Measurements from ENCODE around the gene RABL6.

RABL6 gene

GRCh38 chr9:136829412-136829811 is 21.7 kb downstream of the RABL6 start:
- H3K36me3 ChIP-seq (ENCODE audit: control insufficient read depth in 2 of 2, insufficient read depth in 1 of 2, low read length in 2 of 2), result peaks cover 0 to 86% of the 10 kb centered on the region in 2 experiments; a peak in 1 of 3 replicates

DNA sequence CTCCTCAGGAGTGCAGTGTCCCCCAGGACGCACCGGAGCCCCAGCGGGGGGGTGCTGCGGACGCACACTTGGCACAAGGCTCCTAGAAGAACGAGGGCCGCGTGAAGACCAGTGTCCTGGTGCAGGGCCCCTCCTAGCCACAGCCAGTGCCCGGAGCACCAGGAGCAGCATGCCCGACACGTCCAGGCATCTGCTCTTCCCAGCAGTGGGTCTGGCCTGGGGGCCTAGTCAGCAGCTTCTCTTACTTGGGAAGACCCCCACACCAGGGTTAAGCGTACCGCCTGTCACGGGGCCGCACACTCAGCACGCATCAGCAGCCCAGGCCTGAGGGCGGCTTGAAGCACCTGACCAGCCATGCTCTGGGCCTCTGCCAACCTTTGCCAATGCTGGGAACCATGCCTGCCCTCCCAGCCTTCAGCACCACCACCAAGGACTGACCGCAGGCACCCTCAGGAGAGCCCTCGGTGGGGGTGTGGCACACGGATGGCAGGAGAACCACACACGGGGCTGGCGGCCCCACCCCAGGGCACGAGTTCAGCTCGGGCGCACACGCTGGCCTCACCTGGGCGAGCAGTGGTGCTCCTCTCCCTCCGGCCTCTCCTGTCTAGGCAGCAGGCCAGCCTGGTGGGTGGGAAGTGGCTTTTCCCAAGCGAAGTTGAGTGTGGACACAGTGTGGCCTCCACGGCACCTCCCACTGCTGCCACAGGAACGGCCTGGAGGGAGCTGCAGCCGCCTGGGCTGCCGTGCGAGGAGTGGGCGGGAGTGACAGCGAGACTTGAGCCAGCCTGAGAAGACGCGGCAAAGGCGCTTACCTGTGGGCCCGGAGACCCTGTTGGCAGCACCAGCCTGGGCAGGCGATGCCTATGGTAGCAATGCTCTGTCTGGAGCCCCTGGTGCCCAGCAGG is 22.5 kb downstream of the RABL6 start:
- no peak overlapping the region for H3K27ac ChIP-seq (ENCODE audit: extremely low read depth, low read depth, low read length)
- ChIA-PET POLR2A (interaction anchor here (0.6 to 1.4 kb wide), 2 partner anchors 14 to 48 kb away, joined by 3 to 5 read pairs; no protein-coding TSS in a partner anchor), CTCF (interaction anchor here (1.6 kb wide), 1 partner anchor 10 kb away, joined by 3 read pairs; no protein-coding TSS in a partner anchor)
- H3K36me3 ChIP-seq (ENCODE audit: control insufficient read depth in 2 of 2, insufficient read depth in 1 of 2, low read length in 2 of 2), result peaks cover 0 to 79% of the 10 kb centered on the region in 2 experiments; a peak in 1 of 3 replicates
- H3K9me3 ChIP-seq (ENCODE audit: control insufficient read depth, insufficient read depth, low read depth, low read length), result no peaks in the 10 kb centered on the region
- TF ChIP-seq ZNF596 (tag by site-specific recombination; IDR thresholded peaks at IDR 0.05) (no peak), ZNF354C (tag by site-specific recombination; IDR thresholded peaks at IDR 0.05; ENCODE audit: borderline replicate concordance, low read depth) (no peak), ZFP69B (tag by site-specific recombination; IDR thresholded peaks at IDR 0.05) (no peak), ZNF837 (tag by site-specific recombination; IDR thresholded peaks at IDR 0.05) (no peak), ZNF560 (tag by site-specific recombination; IDR thresholded peaks at IDR 0.05; ENCODE audit: borderline replicate concordance) (no peak), ZNF629 (tag by site-specific recombination; IDR thresholded peaks at IDR 0.05) (no peak), ZBTB11 (tag by site-specific recombination; conservative IDR thresholded peaks at IDR 0.05; ENCODE audit: low read depth) (no peak), ZNF645 (tag by site-specific recombination; IDR thresholded peaks at IDR 0.05) (no peak), GLI2 (tag by site-specific recombination; IDR thresholded peaks at IDR 0.05; ENCODE audit: borderline replicate concordance, low read depth) (no peak), ZNF157 (tag by site-specific recombination; IDR thresholded peaks at IDR 0.05) (no peak), YY2 (tag by site-specific recombination; IDR thresholded peaks at IDR 0.05) (no peak), ZEB2 (tag by site-specific recombination; IDR thresholded peaks at IDR 0.05) (no peak), ZNF580 (tag by site-specific recombination; IDR thresholded peaks at IDR 0.05) (no peak), ZNF416 (tag by site-specific recombination; IDR thresholded peaks at IDR 0.05) (no peak), HOXA7 (CRISPR knock-in tag; IDR thresholded peaks at IDR 0.05; ENCODE audit: borderline replicate concordance) (no peak), ZNF677 (tag by site-specific recombination; IDR thresholded peaks at IDR 0.05) (no peak)
- TF ChIP-seq, protein P1, sequence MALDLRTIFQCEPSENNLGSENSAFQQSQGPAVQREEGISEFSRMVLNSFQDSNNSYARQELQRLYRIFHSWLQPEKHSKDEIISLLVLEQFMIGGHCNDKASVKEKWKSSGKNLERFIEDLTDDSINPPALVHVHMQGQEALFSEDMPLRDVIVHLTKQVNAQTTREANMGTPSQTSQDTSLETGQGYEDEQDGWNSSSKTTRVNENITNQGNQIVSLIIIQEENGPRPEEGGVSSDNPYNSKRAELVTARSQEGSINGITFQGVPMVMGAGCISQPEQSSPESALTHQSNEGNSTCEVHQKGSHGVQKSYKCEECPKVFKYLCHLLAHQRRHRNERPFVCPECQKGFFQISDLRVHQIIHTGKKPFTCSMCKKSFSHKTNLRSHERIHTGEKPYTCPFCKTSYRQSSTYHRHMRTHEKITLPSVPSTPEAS (tag by site-specific recombination; IDR thresholded peaks at IDR 0.05), result no peak
- H3K4me1 ChIP-seq (ENCODE audit: control insufficient read depth, insufficient read depth, low read length), result no peaks in the 10 kb centered on the region
- H3K4me3 ChIP-seq (ENCODE audit: low read depth, low read length), result no peak overlapping the region

More at GRCh38 chr9:136829412-136829811, 21.7 kb downstream of the RABL6 start:
- H3K4me3 ChIP-seq (ENCODE audit: low read depth, low read length), result no peak overlapping the region
- H3K9me3 ChIP-seq (ENCODE audit: control insufficient read depth, insufficient read depth, low read depth, low read length), result no peaks in the 10 kb centered on the region
- no peaks in the 10 kb centered on the region for H3K4me1 ChIP-seq (ENCODE audit: control insufficient read depth, insufficient read depth, low read length)
- ChIA-PET POLR2A (interaction anchor here (0.6 to 1.4 kb wide), 2 partner anchors 13 to 49 kb away, joined by 3 to 5 read pairs; no protein-coding TSS in a partner anchor), CTCF (interaction anchor here (1.0 kb wide), 1 partner anchor 14 kb away, joined by 3 read pairs; no protein-coding TSS in a partner anchor)
- TF ChIP-seq ZNF677 (tag by site-specific recombination; IDR thresholded peaks at IDR 0.05) (no peak), ZBTB1 (tag by site-specific recombination; IDR thresholded peaks at IDR 0.05) (no peak), ZNF624 (tag by site-specific recombination; IDR thresholded peaks at IDR 0.05) (no peak)
- TF ChIP-seq, protein P2, sequence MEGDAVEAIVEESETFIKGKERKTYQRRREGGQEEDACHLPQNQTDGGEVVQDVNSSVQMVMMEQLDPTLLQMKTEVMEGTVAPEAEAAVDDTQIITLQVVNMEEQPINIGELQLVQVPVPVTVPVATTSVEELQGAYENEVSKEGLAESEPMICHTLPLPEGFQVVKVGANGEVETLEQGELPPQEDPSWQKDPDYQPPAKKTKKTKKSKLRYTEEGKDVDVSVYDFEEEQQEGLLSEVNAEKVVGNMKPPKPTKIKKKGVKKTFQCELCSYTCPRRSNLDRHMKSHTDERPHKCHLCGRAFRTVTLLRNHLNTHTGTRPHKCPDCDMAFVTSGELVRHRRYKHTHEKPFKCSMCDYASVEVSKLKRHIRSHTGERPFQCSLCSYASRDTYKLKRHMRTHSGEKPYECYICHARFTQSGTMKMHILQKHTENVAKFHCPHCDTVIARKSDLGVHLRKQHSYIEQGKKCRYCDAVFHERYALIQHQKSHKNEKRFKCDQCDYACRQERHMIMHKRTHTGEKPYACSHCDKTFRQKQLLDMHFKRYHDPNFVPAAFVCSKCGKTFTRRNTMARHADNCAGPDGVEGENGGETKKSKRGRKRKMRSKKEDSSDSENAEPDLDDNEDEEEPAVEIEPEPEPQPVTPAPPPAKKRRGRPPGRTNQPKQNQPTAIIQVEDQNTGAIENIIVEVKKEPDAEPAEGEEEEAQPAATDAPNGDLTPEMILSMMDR (tag by site-specific recombination; IDR thresholded peaks at IDR 0.05), result peak; percentile 43; the same call in 1 of the 2 replicates
- H3K27ac ChIP-seq (ENCODE audit: extremely low read depth, low read depth, low read length), result no peak overlapping the region
